NCI-H2029 treated with DMSO at 0.1 percent for 48 hours (cell line): Measurements from ENCODE around the gene PCCA.
"Not testable (repeated sequence)": the region's sequence is repeated elsewhere in the genome, so short reads cannot be mapped to it uniquely, and the experiment has no call there.

Experiments used
- DNase-seq: peaks from one replicate; lab custom pipeline; 2025; lab: John Stamatoyannopoulos, UW

Gene PCCA

GRCh38 chr13:100363285-100363711, 274.4 kb downstream of the PCCA start:
- no peak for DNase-seq

GRCh38 chr13:100363874-100364273, 275.0 kb downstream of the PCCA start:
- no peak for DNase-seq

- DNase-seq = no peak
Observed at GRCh38 chr13:100364591-100364990, 275.7 kb downstream of the PCCA start.

GRCh38 chr13:100365680-100366079, 276.8 kb downstream of the PCCA start:
- DNase-seq = no peak

- DNase-seq = no peak
Observed at GRCh38 chr13:100378533-100378932, 289.6 kb downstream of the PCCA start.

- peak; percentile 18 for DNase-seq
Observed at GRCh38 chr13:100381595-100382224, 292.8 kb downstream of the PCCA start.

GRCh38 chr13:100382785-100383184, 293.9 kb downstream of the PCCA start:
- no peak for DNase-seq

- DNase-seq = no peak
Observed at GRCh38 chr13:100387416-100387815, 298.5 kb downstream of the PCCA start.

GRCh38 chr13:100388150-100388549, 299.3 kb downstream of the PCCA start:
- DNase-seq = not testable (repeated sequence)

- no peak for DNase-seq
Observed at GRCh38 chr13:100388923-100389322, 300.0 kb downstream of the PCCA start.

GRCh38 chr13:100389617-100390016, 300.7 kb downstream of the PCCA start:
- no peak for DNase-seq

GRCh38 chr13:100392709-100393630, 304.1 kb downstream of the PCCA start:
- no peak for DNase-seq

- no peak for DNase-seq
Observed at GRCh38 chr13:100394005-100394695, 305.3 kb downstream of the PCCA start.

GRCh38 chr13:100395698-100396373, 306.9 kb downstream of the PCCA start:
- DNase-seq = no peak

GRCh38 chr13:100396776-100397175, 307.9 kb downstream of the PCCA start:
- no peak for DNase-seq

- DNase-seq = no peak
Observed at GRCh38 chr13:100397627-100398026, 308.7 kb downstream of the PCCA start.

GRCh38 chr13:100398360-100398759, 309.5 kb downstream of the PCCA start:
- no peak for DNase-seq

GRCh38 chr13:100399455-100399854, 310.6 kb downstream of the PCCA start:
- peak; percentile 24 for DNase-seq

- DNase-seq = no peak
Observed at GRCh38 chr13:100403675-100404074, 314.8 kb downstream of the PCCA start.

GRCh38 chr13:100409132-100409531, 320.2 kb downstream of the PCCA start:
- no peak for DNase-seq

- no peak for DNase-seq
Observed at GRCh38 chr13:100423375-100423774, 334.5 kb downstream of the PCCA start.

- no peak for DNase-seq
Observed at GRCh38 chr13:100428986-100429385, 340.1 kb downstream of the PCCA start.
